GM18498 (cell line): ENCODE data around the gene ECI2.
"Not testable (repeated sequence)": the region's sequence is repeated elsewhere in the genome, so short reads cannot be mapped to it uniquely, and the experiment has no call there.

Experiments
- ATAC-seq: cut with Tn5 transposase; IDR thresholded peaks from one replicate; pipeline ENCODE4 v1.9.1; 2021; ENCODE audit warnings: mild to moderate bottlenecking, moderate library complexity; ENCODE audit not compliant: unreplicated experiment

Gene ECI2

GRCh38 chr6:4105980-4106536 is 29.3 kb downstream of the ECI2 start:
- no peak for ATAC-seq

- ATAC-seq: no peak
Observed at GRCh38 chr6:4103929-4104328, 31.4 kb downstream of the ECI2 start.

- ATAC-seq: no peak
Observed at GRCh38 chr6:4102687-4103244, 32.6 kb downstream of the ECI2 start.

GRCh38 chr6:4101298-4101697 is 34.1 kb downstream of the ECI2 start:
- ATAC-seq: no peak

- no peak for ATAC-seq
Observed at GRCh38 chr6:4100655-4101054, 34.7 kb downstream of the ECI2 start.

- no peak for ATAC-seq
Observed at GRCh38 chr6:4093288-4093687, 42.1 kb downstream of the ECI2 start.

- ATAC-seq: no peak
Observed at GRCh38 chr6:4091941-4092340, 43.4 kb downstream of the ECI2 start.

GRCh38 chr6:4090043-4090442 is 45.3 kb downstream of the ECI2 start:
- ATAC-seq: not testable (repeated sequence)

GRCh38 chr6:4088704-4089103 is 46.7 kb downstream of the ECI2 start:
- no peak for ATAC-seq

GRCh38 chr6:4085332-4085700 is 50.1 kb downstream of the ECI2 start:
- no peak for ATAC-seq

- ATAC-seq: no peak
Observed at GRCh38 chr6:4084444-4085331, 50.7 kb downstream of the ECI2 start.

- no peak for ATAC-seq
Observed at GRCh38 chr6:4078691-4079471, 56.5 kb downstream of the ECI2 start, which contains the start of gene FAM217A. FAM217A (minus strand) TSS chr6:4079137; CDS start chr6:4077414, 1,723 bp downstream.

GRCh38 chr6:4074478-4075235 is 60.7 kb downstream of the ECI2 start:
- no peak for ATAC-seq

- no peak for ATAC-seq
Observed at GRCh38 chr6:4071330-4071729, 64.0 kb downstream of the ECI2 start.

GRCh38 chr6:4069199-4069598 is 66.2 kb downstream of the ECI2 start:
- ATAC-seq: no peak

- ATAC-seq: no peak
Observed at GRCh38 chr6:4067673-4068072, 67.7 kb downstream of the ECI2 start.

GRCh38 chr6:4066029-4066755 is 69.2 kb downstream of the ECI2 start:
- ATAC-seq: no peak
